ENCODE data around the gene PDCL3.

Gene PDCL3

GRCh38 chr2:100541404-100541803, 21.4 kb upstream of the PDCL3 start:
- TF ChIP-seq, protein P1, sequence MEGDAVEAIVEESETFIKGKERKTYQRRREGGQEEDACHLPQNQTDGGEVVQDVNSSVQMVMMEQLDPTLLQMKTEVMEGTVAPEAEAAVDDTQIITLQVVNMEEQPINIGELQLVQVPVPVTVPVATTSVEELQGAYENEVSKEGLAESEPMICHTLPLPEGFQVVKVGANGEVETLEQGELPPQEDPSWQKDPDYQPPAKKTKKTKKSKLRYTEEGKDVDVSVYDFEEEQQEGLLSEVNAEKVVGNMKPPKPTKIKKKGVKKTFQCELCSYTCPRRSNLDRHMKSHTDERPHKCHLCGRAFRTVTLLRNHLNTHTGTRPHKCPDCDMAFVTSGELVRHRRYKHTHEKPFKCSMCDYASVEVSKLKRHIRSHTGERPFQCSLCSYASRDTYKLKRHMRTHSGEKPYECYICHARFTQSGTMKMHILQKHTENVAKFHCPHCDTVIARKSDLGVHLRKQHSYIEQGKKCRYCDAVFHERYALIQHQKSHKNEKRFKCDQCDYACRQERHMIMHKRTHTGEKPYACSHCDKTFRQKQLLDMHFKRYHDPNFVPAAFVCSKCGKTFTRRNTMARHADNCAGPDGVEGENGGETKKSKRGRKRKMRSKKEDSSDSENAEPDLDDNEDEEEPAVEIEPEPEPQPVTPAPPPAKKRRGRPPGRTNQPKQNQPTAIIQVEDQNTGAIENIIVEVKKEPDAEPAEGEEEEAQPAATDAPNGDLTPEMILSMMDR (conservative IDR thresholded peaks at IDR 0.05; ENCODE audit: low read length), result no peak
- no peak for DNase-seq (ENCODE audit: low read depth)
- no peak overlapping the region for H3K4me3 ChIP-seq (ENCODE audit: low read length)

DNA sequence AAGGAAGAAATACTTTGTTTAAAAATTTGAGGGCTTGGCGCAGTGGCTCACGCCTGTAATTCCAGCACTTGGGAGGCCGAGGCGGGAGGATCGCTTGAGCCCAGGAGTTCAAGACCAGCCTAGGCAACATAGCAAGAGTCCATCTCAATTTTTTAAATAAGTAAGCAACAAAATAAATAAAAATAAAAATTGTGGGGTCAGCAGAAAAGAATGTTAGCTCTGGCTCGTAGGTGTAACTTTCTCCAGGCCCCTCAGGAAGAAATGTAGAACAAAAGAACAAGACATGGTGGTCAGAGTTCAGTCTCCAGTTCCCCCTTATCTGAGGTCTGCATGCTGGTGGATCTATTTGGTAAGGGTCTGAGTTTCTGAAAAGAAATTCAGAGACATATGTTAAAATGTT, 20.4 kb upstream of the PDCL3 start:
- no peak overlapping the region for H3K4me3 ChIP-seq (ENCODE audit: low read length)
- TF ChIP-seq, protein P1 (conservative IDR thresholded peaks at IDR 0.05; ENCODE audit: low read length), result no peak

GRCh38 chr2:100544911-100545596, 17.7 kb upstream of the PDCL3 start:
- H3K4me3 ChIP-seq (ENCODE audit: low read length), result no peak overlapping the region
- DNase-seq (ENCODE audit: low read depth), result no peak
- TF ChIP-seq, protein P1 (conservative IDR thresholded peaks at IDR 0.05; ENCODE audit: low read length), result no peak

More for the DNA sequence above, 20.4 kb upstream of the PDCL3 start:
- DNase-seq (ENCODE audit: low read depth), result no peak

DNA sequence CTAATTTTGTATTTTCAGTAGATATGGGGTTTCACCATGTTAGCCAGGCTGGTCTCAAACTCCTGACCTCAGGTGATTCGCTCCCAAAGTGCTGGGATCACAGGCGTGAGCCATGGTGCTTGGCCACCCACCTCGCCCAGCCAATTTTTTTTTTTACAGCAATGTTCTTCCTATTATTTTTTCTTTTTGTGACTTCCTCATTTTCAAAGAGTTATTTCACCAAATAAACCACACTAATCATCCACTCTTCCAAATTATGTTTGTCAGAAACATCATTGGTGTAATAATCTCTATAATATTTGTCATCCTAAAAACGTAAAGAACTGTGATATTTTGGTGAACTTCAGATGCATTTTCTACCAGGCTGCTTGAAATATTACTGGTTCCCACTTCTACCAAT, 16.3 kb upstream of the PDCL3 start:
- TF ChIP-seq, protein P1 (conservative IDR thresholded peaks at IDR 0.05; ENCODE audit: low read length), result no peak
- no peak overlapping the region for H3K4me3 ChIP-seq (ENCODE audit: low read length)
- DNase-seq (ENCODE audit: low read depth), result no peak

DNA sequence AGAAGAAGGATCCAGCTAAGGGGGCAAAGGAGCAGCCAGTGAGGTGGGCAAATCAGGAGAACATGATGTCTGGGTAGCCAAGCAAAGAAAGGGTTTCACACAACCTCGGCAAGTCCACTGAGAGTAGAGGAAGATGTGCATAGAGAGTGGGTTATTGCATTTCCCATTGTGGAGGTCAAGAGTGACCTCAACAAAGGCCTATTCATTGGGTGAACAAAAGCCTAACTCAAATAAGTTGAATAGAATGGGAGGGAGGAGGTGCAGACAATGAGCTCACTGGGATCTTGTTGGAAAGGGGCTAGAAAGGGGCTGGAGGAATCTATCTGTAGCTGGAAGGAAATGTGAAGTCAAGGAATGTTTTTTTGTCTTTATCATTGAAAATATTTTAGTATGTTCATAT, 14.0 kb upstream of the PDCL3 start:
- H3K4me3 ChIP-seq (ENCODE audit: low read length), result no peak overlapping the region
- TF ChIP-seq, protein P1 (conservative IDR thresholded peaks at IDR 0.05; ENCODE audit: low read length), result no peak
- no peak for DNase-seq (ENCODE audit: low read depth)

GRCh38 chr2:100551303-100551702, 11.5 kb upstream of the PDCL3 start:
- no peak for DNase-seq (ENCODE audit: low read depth)
- TF ChIP-seq, protein P1 (conservative IDR thresholded peaks at IDR 0.05; ENCODE audit: low read length), result no peak
- no peak overlapping the region for H3K4me3 ChIP-seq (ENCODE audit: low read length)

DNA sequence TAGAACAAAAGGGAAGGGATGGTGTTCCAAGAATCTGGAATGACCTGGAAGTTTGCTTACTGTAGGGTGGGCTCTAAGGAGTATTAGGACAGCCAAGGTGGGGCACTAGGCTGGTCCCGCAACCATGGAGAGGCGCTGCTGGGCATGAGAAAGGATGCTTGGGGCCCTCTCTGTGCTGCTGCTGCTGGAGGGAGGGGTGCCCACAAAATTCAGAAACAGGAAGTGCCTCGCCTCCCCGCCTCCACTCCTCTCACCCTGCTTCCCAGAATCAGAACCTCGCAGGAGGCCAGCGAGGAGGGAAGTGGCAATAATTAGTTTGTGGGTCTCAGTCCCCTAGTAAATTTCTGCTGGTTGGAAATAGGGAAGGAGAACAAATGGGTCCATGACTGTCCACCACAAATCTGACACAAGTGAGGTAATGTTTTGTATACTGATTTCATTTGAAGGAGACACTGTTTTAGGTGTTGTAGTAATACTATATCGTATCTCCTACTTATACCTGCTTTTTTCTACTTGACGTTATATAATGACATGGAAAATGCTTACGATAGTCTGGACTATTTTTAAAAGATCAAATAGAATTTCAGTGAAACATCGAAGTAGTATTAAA, 7.9 kb upstream of the PDCL3 start:
- DNase-seq (ENCODE audit: low read depth), result no peak
- no peak overlapping the region for H3K4me3 ChIP-seq (ENCODE audit: low read length)
- TF ChIP-seq, protein P1 (conservative IDR thresholded peaks at IDR 0.05; ENCODE audit: low read length), result no peak
